OCI-LY1 (cell line): ENCODE measurements around the gene RAB10.

Experiments
- H2AFZ ChIP-seq: fragments of 200-600 bp; sonication (generic), shearing (Covaris generic); 2 replicates; pipeline ENCODE4 v1.6.0; 2014; ENCODE audit warnings: antibody characterized with exemption, mild to moderate bottlenecking, low read length
- H3F3A ChIP-seq: fragments of 200-600 bp; sonication (generic), shearing (Covaris generic); 2 replicates; pipeline ENCODE4 v1.6.0; 2014; ENCODE audit warnings: mild to moderate bottlenecking, antibody characterized with exemption, low read length, moderate library complexity; ENCODE audit not compliant: insufficient read depth
- H3K27ac ChIP-seq: fragments of 200-600 bp; sonication (generic); 2 replicates; pipeline ENCODE4 v1.5.1; 2014; ENCODE audit warnings: low read length, mixed run types, mild to moderate bottlenecking, low read depth; ENCODE audit not compliant: poor library complexity, severe bottlenecking
- H3K27me3 ChIP-seq: fragments of 200-600 bp; sonication (generic); 2 replicates; pipeline ENCODE4 v1.6.0; 2014; ENCODE audit warnings: antibody characterized with exemption, mild to moderate bottlenecking, low read length, moderate library complexity; ENCODE audit not compliant: insufficient read depth
- H3K36me3 ChIP-seq: fragments of 200-600 bp; sonication (generic); 2 replicates; pipeline ENCODE4 v1.6.1; 2014; ENCODE audit warnings: mild to moderate bottlenecking, antibody characterized with exemption, low read length, moderate library complexity, mixed read lengths; ENCODE audit not compliant: insufficient read depth
- H3K4me1 ChIP-seq: fragments of 200-600 bp; sonication (generic); 2 replicates; pipeline ENCODE4 v1.5.1; 2014; ENCODE audit warnings: mild to moderate bottlenecking, low read length, moderate library complexity; ENCODE audit not compliant: insufficient read depth, severe bottlenecking
- H3K4me2 ChIP-seq: fragments of 200-600 bp; sonication (generic), shearing (Covaris generic); 2 replicates; pipeline ENCODE4 v1.6.1; 2014; ENCODE audit warnings: low read length
- H3K4me3 ChIP-seq: fragments of 200-600 bp; sonication (generic); 2 replicates; pipeline ENCODE4 v1.5.1; 2014; ENCODE audit warnings: low read length, low read depth, mild to moderate bottlenecking, mixed read lengths; ENCODE audit not compliant: poor library complexity, severe bottlenecking
- H3K79me2 ChIP-seq: fragments of 200-600 bp; shearing (Covaris generic); 2 replicates; pipeline ENCODE4 v1.6.1; 2016; ENCODE audit warnings: mixed run types, low read length, mixed read lengths; ENCODE audit not compliant: insufficient read depth
- H3K9ac ChIP-seq: fragments of 200-600 bp; sonication (generic), shearing (Covaris generic); 2 replicates; pipeline ENCODE4 v1.6.1; 2014; ENCODE audit warnings: mild to moderate bottlenecking, low read length, mixed read lengths
- H3K9me2 ChIP-seq: fragments of 200-600 bp; sonication (generic), shearing (Covaris generic); 2 replicates; pipeline ENCODE4 v1.6.1; 2014; ENCODE audit warnings: low read depth, mild to moderate bottlenecking, low read length, mixed read lengths
- H3K9me3 ChIP-seq: fragments of 200-600 bp; shearing (Covaris generic); 2 replicates; pipeline ENCODE4 v1.6.1; 2014; ENCODE audit warnings: low read length, mixed read lengths
- H4K20me1 ChIP-seq: fragments of 200-600 bp; sonication (generic), shearing (Covaris generic); 2 replicates; pipeline ENCODE4 v1.6.0; 2016; ENCODE audit warnings: mild to moderate bottlenecking, low read length; ENCODE audit not compliant: insufficient read depth
- CTCF ChIP-seq: fragments of 200-600 bp; sonication (generic), shearing (Covaris generic); IDR thresholded peaks from 2 replicates; pipeline ENCODE4 v1.5.1; 2017; ENCODE audit warnings: mild to moderate bottlenecking, antibody characterized with exemption, low read length, moderate library complexity, mixed read lengths
- EZH2 ChIP-seq: fragments of 200-600 bp; sonication (generic), shearing (Covaris generic); IDR thresholded peaks from 2 replicates; pipeline ENCODE4 v1.8.0; 2017; ENCODE audit warnings: borderline replicate concordance, mixed run types, mild to moderate bottlenecking, antibody characterized with exemption, low read length, moderate library complexity, mixed read lengths

RAB10 gene

GRCh38 chr2:26017464-26018183, 16.3 kb upstream of the RAB10 start:
- H3K9ac ChIP-seq, result no peak overlapping the region
- no peak overlapping the region for H3K27ac ChIP-seq
- no peaks in the 10 kb centered on the region for H3K79me2 ChIP-seq
- no peaks in the 10 kb centered on the region for H3K9me2 ChIP-seq
- H3F3A ChIP-seq, result no peaks in the 10 kb centered on the region
- no peak overlapping the region for H3K4me3 ChIP-seq
- TF ChIP-seq EZH2, result no peak
- TF ChIP-seq CTCF, result no peak
- 0 out of 2 replicates have a peak, but pooled peaks cover 4% of the 10 kb centered on the region for H3K27me3 ChIP-seq
- H3K36me3 ChIP-seq, result no peaks in the 10 kb centered on the region
- H2AFZ ChIP-seq, result no peak overlapping the region
- no peaks in the 10 kb centered on the region for H3K9me3 ChIP-seq
- H3K4me1 ChIP-seq, result no peaks in the 10 kb centered on the region
- H3K4me2 ChIP-seq, result no peak overlapping the region
- no peaks in the 10 kb centered on the region for H4K20me1 ChIP-seq

- H3K4me1 ChIP-seq, result no peaks in the 10 kb centered on the region
- H3K9me2 ChIP-seq, result no peaks in the 10 kb centered on the region
- no peak overlapping the region for H3K9ac ChIP-seq
- 0 out of 2 replicates have a peak, but pooled peaks cover 4% of the 10 kb centered on the region for H3K27me3 ChIP-seq
- no peaks in the 10 kb centered on the region for H3K36me3 ChIP-seq
- TF ChIP-seq EZH2 (no peak), CTCF (no peak)
- H3K9me3 ChIP-seq, result no peaks in the 10 kb centered on the region
- no peak overlapping the region for H2AFZ ChIP-seq
- H3K4me2 ChIP-seq, result no peak overlapping the region
- no peak overlapping the region for H3K4me3 ChIP-seq
- no peak overlapping the region for H3K27ac ChIP-seq
- H3F3A ChIP-seq, result no peaks in the 10 kb centered on the region
- H3K79me2 ChIP-seq, result no peaks in the 10 kb centered on the region
- H4K20me1 ChIP-seq, result no peaks in the 10 kb centered on the region
These were observed 15.5 kb upstream of the RAB10 start for GRCh38 chr2:26018184-26019055.

GRCh38 chr2:26020231-26020640, 13.6 kb upstream of the RAB10 start:
- H2AFZ ChIP-seq, result no peak overlapping the region
- no peak overlapping the region for H3K4me3 ChIP-seq
- TF ChIP-seq EZH2 (no peak), CTCF (no peak)
- H3F3A ChIP-seq, result no peaks in the 10 kb centered on the region
- no peaks in the 10 kb centered on the region for H4K20me1 ChIP-seq
- peaks cover 4% of the 10 kb centered on the region; the same call in 1 of the 2 replicates for H3K9me3 ChIP-seq
- no peak overlapping the region for H3K4me2 ChIP-seq
- no peaks in the 10 kb centered on the region for H3K79me2 ChIP-seq
- no peaks in the 10 kb centered on the region for H3K36me3 ChIP-seq
- H3K9ac ChIP-seq, result no peak overlapping the region
- H3K27ac ChIP-seq, result no peak overlapping the region
- H3K27me3 ChIP-seq, result 0 out of 2 replicates have a peak, but pooled peaks cover 4% of the 10 kb centered on the region
- H3K4me1 ChIP-seq, result no peaks in the 10 kb centered on the region
- H3K9me2 ChIP-seq, result no peaks in the 10 kb centered on the region
